Putamen (tissue), 1 donor: ENCODE data around the gene ARHGEF17.

Experiments used
- DNase-seq: peaks from one replicate; pipeline ENCODE4 v3.0.0-alpha.2; 2016; ENCODE audit warnings: low spot score

The ARHGEF17 gene

GRCh38 chr11:73393479-73394415 lies 85.7 kb downstream of the ARHGEF17 start:
- peak; percentile 76 for DNase-seq

- no peak for DNase-seq
Measured at GRCh38 chr11:73394416-73395296, 86.6 kb downstream of the ARHGEF17 start.

GRCh38 chr11:73395297-73396208 lies 87.5 kb downstream of the ARHGEF17 start:
- DNase-seq, result no peak

GRCh38 chr11:73396251-73396930 lies 88.3 kb downstream of the ARHGEF17 start:
- DNase-seq, result no peak

- DNase-seq, result no peak
Measured at GRCh38 chr11:73396985-73397384, 88.9 kb downstream of the ARHGEF17 start.

- DNase-seq, result no peak
Measured at GRCh38 chr11:73397468-73398131, 89.5 kb downstream of the ARHGEF17 start.

GRCh38 chr11:73398132-73398526 lies 90.1 kb downstream of the ARHGEF17 start:
- DNase-seq, result no peak

GRCh38 chr11:73398721-73399120 lies 90.6 kb downstream of the ARHGEF17 start:
- no peak for DNase-seq

- no peak for DNase-seq
Measured at GRCh38 chr11:73399159-73399590, 91.1 kb downstream of the ARHGEF17 start.

GRCh38 chr11:73399636-73400035 lies 91.6 kb downstream of the ARHGEF17 start:
- DNase-seq, result no peak

- DNase-seq, result no peak
Measured at GRCh38 chr11:73400293-73400692, 92.2 kb downstream of the ARHGEF17 start.

GRCh38 chr11:73401217-73401923 lies 93.3 kb downstream of the ARHGEF17 start:
- DNase-seq, result no peak

- DNase-seq, result no peak
Measured at GRCh38 chr11:73401924-73402833, 94.1 kb downstream of the ARHGEF17 start.

- DNase-seq, result no peak
Measured at GRCh38 chr11:73402834-73403185, 94.7 kb downstream of the ARHGEF17 start.

GRCh38 chr11:73403541-73403940 lies 95.5 kb downstream of the ARHGEF17 start:
- no peak for DNase-seq

GRCh38 chr11:73404048-73404447 lies 96.0 kb downstream of the ARHGEF17 start:
- no peak for DNase-seq

GRCh38 chr11:73404506-73405145 lies 96.5 kb downstream of the ARHGEF17 start:
- no peak for DNase-seq

- DNase-seq, result no peak
Measured at GRCh38 chr11:73405146-73405510, 97.1 kb downstream of the ARHGEF17 start.
